Choroid plexus epithelial cell (primary cell): Measurements from ENCODE around the gene RAB5IF.

Experiments used
- DNase-seq: peaks from one replicate; pipeline ENCODE4 v3.0.0-alpha.2; 2010; ENCODE audit warnings: low read depth
- H3K4me3 ChIP-seq: 2 replicates; pipeline ENCODE4 v1.5.1; 2011; ENCODE audit warnings: low read depth, mild to moderate bottlenecking, control low read depth, low read length, moderate library complexity
- TF ChIP-seq, protein P1 (sequence below): conservative IDR thresholded peaks from 2 replicates; pipeline ENCODE4 v1.5.1; 2011; ENCODE audit warnings: low read depth, mild to moderate bottlenecking, control low read depth, inconsistent platforms, low read length, moderate library complexity

The RAB5IF gene

DNA sequence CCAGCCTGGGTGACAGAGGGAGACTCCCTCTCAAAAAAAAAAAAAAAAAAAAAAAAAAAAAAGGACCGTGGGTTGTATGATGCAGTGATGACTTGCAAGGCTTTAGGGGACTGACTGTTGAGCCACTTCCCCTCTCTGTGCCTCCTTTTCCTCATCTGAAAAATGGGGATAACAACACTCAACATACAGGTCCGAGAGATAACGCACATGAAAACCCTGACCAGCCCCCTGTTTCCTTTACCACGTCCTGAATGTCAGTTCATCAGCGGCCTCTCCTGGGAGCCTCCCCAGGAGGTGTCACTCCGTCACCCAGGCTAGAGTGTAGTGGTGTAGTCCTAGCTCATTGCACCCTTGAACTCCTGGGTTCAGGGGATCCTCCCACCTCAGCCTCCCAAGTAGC is 36.6 kb downstream of the RAB5IF start:
- no peak overlapping the region for H3K4me3 ChIP-seq

DNA sequence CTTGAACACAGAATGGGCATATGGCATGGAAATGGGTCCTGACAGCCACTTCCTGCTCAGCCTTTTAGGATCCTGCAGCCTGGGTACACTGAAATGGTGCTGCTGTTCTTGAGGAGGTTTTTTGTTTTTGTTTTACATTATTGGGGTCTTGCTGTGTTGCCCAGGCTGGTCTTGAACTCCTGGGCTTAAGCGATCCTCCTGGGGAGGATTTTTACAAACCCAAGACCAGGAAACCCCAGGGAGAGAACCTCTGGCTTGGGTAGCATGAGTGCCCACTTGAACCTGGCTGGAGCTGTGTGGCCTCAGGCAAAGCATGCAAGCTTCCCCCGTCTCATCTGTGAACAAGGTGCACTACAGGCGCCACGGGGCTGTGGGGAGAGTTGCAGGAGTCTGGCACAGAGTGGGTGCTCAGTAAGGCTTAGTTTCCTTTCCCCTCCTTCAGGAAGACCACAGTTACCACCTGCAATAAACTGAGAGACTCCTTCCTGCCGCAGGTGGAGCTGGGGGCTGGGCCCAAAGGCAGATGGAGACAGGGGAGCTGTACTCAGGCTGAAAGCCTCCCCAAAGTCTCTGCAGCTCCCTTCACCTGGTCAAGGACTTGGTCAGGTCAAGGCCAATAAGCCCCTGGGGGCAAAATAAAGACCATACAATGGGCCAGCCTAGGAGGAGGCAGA is 38.6 kb downstream of the RAB5IF start:
- no peak for DNase-seq
- no peak overlapping the region for H3K4me3 ChIP-seq
- TF ChIP-seq, protein P1, sequence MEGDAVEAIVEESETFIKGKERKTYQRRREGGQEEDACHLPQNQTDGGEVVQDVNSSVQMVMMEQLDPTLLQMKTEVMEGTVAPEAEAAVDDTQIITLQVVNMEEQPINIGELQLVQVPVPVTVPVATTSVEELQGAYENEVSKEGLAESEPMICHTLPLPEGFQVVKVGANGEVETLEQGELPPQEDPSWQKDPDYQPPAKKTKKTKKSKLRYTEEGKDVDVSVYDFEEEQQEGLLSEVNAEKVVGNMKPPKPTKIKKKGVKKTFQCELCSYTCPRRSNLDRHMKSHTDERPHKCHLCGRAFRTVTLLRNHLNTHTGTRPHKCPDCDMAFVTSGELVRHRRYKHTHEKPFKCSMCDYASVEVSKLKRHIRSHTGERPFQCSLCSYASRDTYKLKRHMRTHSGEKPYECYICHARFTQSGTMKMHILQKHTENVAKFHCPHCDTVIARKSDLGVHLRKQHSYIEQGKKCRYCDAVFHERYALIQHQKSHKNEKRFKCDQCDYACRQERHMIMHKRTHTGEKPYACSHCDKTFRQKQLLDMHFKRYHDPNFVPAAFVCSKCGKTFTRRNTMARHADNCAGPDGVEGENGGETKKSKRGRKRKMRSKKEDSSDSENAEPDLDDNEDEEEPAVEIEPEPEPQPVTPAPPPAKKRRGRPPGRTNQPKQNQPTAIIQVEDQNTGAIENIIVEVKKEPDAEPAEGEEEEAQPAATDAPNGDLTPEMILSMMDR, result no peak

More for the DNA sequence above, 36.6 kb downstream of the RAB5IF start:
- TF ChIP-seq, protein P1, result no peak
- DNase-seq, result no peak

DNA sequence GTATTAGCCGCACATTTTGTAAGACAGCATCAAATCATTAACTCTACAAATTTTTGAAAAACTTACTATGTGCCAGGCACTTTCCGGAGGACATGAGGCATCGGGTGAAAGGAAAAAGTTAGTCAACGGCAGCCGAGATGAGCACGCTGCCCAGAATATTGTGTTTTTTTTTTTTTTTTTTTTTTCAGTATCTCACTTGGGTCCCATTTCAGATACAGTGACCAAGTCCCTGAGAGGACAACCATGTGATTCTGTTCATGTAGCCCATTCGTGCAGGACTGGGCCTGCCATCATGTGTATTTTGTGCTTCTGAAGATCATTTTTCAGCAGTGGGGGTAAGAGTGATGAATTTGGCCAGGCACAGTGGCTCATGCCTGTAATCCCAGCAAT is 39.1 kb downstream of the RAB5IF start:
- H3K4me3 ChIP-seq, result no peak overlapping the region
- TF ChIP-seq, protein P1, result no peak
- DNase-seq, result no peak

DNA sequence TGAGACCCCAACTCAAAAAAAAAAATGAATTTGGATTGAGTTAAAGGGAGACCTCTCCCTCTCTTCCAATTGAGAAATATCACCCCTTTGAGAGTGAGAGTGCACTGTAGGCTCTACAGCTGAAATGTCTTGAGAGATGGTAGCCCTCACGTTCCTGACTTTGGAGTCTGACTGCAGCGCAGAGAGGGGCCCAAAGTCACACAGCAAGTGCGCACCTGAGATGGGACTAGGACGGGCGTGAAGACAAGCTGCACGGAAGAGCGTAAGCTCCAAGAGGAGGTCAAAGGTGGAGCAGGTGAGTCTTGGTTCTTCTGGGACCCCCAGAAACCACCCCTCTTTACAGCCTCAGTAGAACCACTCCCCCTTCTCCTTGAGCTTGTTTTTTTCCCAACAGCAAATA is 39.8 kb downstream of the RAB5IF start:
- DNase-seq, result no peak
- H3K4me3 ChIP-seq, result no peak overlapping the region
- TF ChIP-seq, protein P1, result no peak

DNA sequence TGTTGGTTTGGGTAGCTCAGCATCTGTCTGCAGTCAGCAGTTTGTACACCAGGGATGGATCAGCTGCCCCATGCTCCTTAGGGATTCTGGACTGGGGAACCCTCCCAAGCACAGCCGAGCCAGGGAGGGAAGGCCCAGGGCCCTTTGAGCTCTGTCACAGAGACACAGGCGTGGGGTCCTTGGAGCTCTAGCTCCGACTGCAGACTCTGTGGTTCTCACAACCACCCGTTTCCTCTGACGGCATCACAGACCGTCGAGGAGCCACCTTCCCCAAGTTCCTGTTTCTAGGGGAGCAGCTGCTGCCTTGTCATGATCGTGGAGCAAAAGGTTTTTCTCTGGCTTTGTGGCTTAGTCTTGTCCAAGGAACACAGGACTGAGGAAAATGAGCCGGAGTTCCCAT is 40.4 kb downstream of the RAB5IF start, which contains the start of gene SLA2:
TSS of gene SLA2 (minus strand) at position 199 of the 400 bp plus-strand sequence. CDS start 4,861 bp downstream, outside the sequence.
- H3K4me3 ChIP-seq, result no peak within 1 kb of the TSS
- DNase-seq, result no peak
- TF ChIP-seq, protein P1, result no peak

DNA sequence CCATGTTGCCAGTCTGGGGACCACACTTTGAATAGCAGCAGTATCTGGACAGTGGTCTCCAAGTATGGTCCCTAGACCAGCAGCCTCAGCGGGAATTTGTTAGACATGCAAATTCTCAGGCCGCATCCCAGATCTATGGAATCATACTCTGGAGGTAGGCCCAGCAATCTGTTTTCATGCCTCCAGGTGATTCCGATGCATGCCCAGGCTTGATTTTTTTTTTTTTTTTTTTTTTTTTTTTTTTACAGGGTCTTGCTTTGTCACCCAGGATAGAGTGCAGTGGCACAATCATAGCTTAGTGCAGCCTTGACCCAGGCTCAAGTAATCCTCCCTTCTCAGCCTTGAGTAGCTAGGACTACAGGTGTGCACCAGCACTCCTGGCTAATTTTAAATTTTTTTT is 41.1 kb downstream of the RAB5IF start:
- no peak overlapping the region for H3K4me3 ChIP-seq
- TF ChIP-seq, protein P1, result no peak
- no peak for DNase-seq
